IMR-90 (cell line): ENCODE data around the gene ROCK2. TPM values are rescaled to one million over a fixed set of nuclear protein-coding genes. Genes with fewer than 3 reads are reported as not detected.

Experiments used
- ATAC-seq: fragments of 200-7000 bp; cut with Tn5 transposase; 2 replicates; pipeline ENCODE4 v1.9.1; 2020; ENCODE audit warnings: low read depth, mild to moderate bottlenecking, moderate library complexity
- BruUV-seq: library from RNA; stranded (reverse); fragments of 400-500 nt; replicated peaks from 2 replicates; lab custom pipeline; 2021; lab: Mats Ljungman, UMichigan
- CTCF ChIA-PET: fragments of 300-600 bp; formaldehyde crosslinking; extraction: SDS; loops from one replicate; lab custom pipeline; 2021; ENCODE audit warnings: antibody characterized with exemption; lab: Yijun Ruan, JAX
- POLR2A ChIA-PET: fragments of 300-600 bp; sonication (Branson Sonifier 250); formaldehyde crosslinking; loops from one replicate; lab custom pipeline; 2022; ENCODE audit warnings: antibody characterized with exemption; ENCODE audit not compliant: unreplicated experiment; lab: Charles Lee
- DNase-seq: peaks from one replicate; pipeline ENCODE4 v3.0.0; 2013
- H2AFZ ChIP-seq: replicated peaks from 2 replicates; pipeline ENCODE3; 2013; ENCODE audit warnings: low read length, mild to moderate bottlenecking; ENCODE audit not compliant: poor library complexity
- H2AK5ac ChIP-seq: 2 replicates; pipeline ENCODE4 v1.6.1; 2013; ENCODE audit warnings: low read depth, low read length, inconsistent platforms
- H2AK9ac ChIP-seq: replicated peaks from 2 replicates; pipeline ENCODE3; 2013; ENCODE audit warnings: mild to moderate bottlenecking, low read depth, low read length, moderate library complexity; ENCODE audit not compliant: poor library complexity
- H2BK120ac ChIP-seq: 2 replicates; pipeline ENCODE4 v1.6.1; 2013; ENCODE audit warnings: low read depth, low read length, inconsistent platforms
- H2BK15ac ChIP-seq: 3 replicates; pipeline ENCODE4 v1.6.1; 2013; ENCODE audit warnings: low read depth, low read length, inconsistent platforms
- H2BK20ac ChIP-seq: 2 replicates; pipeline ENCODE4 v1.6.1; 2013; ENCODE audit warnings: low read depth, mild to moderate bottlenecking, inconsistent platforms, low read length, moderate library complexity
- H2BK5ac ChIP-seq: 2 replicates; pipeline ENCODE4 v1.6.1; 2013; ENCODE audit warnings: mild to moderate bottlenecking, low read depth, low read length, inconsistent platforms; ENCODE audit not compliant: poor library complexity, severe bottlenecking
- H3K14ac ChIP-seq: replicated peaks from 2 replicates; pipeline ENCODE4 v1.6.1; 2013; ENCODE audit warnings: low read depth, low read length, inconsistent platforms
- H3K18ac ChIP-seq: 2 replicates; pipeline ENCODE4 v1.6.1; 2013; ENCODE audit warnings: low read depth, low read length, control low read depth
- H3K23ac ChIP-seq: 2 replicates; pipeline ENCODE4 v1.6.1; 2013; ENCODE audit warnings: low read depth, low read length, inconsistent platforms
- H3K27ac ChIP-seq: 2 replicates; pipeline ENCODE4 v1.5.1; 2013; ENCODE audit warnings: mild to moderate bottlenecking, control low read depth, low read length; ENCODE audit not compliant: insufficient read depth
- H3K27me3 ChIP-seq: 2 replicates; pipeline ENCODE4 v1.6.1; 2013; ENCODE audit warnings: low read length; ENCODE audit not compliant: control insufficient read depth, insufficient read depth
- H3K36me3 ChIP-seq: 2 replicates; pipeline ENCODE4 v1.6.1; 2013; ENCODE audit warnings: low read length, mixed read lengths; ENCODE audit not compliant: control insufficient read depth, insufficient read depth
- H3K4ac ChIP-seq: 2 replicates; pipeline ENCODE4 v1.6.1; 2013; ENCODE audit warnings: low read depth, low read length, inconsistent platforms
- H3K4me1 ChIP-seq: 2 replicates; pipeline ENCODE4 v1.6.1; 2013; ENCODE audit warnings: low read length, mixed read lengths; ENCODE audit not compliant: control insufficient read depth, insufficient read depth
- H3K4me2 ChIP-seq: 2 replicates; pipeline ENCODE4 v1.6.1; 2013; ENCODE audit warnings: low read depth, mild to moderate bottlenecking, control low read depth, low read length, moderate library complexity
- H3K4me3 ChIP-seq: 2 replicates; pipeline ENCODE4 v1.5.1; 2013; ENCODE audit warnings: low read depth, mild to moderate bottlenecking, control low read depth, low read length, moderate library complexity; ENCODE audit not compliant: insufficient read depth
- H3K56ac ChIP-seq: 2 replicates; pipeline ENCODE4 v1.6.1; 2013; ENCODE audit warnings: low read length, inconsistent platforms; ENCODE audit not compliant: insufficient read depth; ENCODE audit errors: extremely low read depth
- H3K79me1 ChIP-seq, 2 experiments: 2 replicates each; pipeline ENCODE4 v1.6.1; 2013; ENCODE audit warnings: low read length in 2 of 2, inconsistent platforms in 1 of 2, low read depth in 1 of 2
- H3K9ac ChIP-seq: 2 replicates; pipeline ENCODE4 v1.6.1; 2013; ENCODE audit warnings: low read depth, low read length, control low read depth
- H3K9me1 ChIP-seq: 2 replicates; pipeline ENCODE4 v1.6.1; 2013; ENCODE audit warnings: low read length, inconsistent platforms; ENCODE audit not compliant: insufficient read depth
- H3K9me3 ChIP-seq: 2 replicates; pipeline ENCODE4 v1.6.1; 2013; ENCODE audit warnings: low read length; ENCODE audit not compliant: control insufficient read depth, insufficient read depth
- H4K20me1 ChIP-seq: 2 replicates; pipeline ENCODE4 v1.6.1; 2013; ENCODE audit warnings: low read length, inconsistent platforms; ENCODE audit not compliant: insufficient read depth
- H4K5ac ChIP-seq: 2 replicates; pipeline ENCODE4 v1.6.1; 2013; ENCODE audit warnings: mild to moderate bottlenecking, low read depth, low read length, control low read depth
- H4K8ac ChIP-seq, 2 experiments: 2 replicates each; pipeline ENCODE4 v1.6.1; 2013; ENCODE audit warnings: low read depth in 2 of 2, low read length in 2 of 2, control low read depth in 1 of 2, inconsistent platforms in 1 of 2
- H4K91ac ChIP-seq: 2 replicates; pipeline ENCODE4 v1.6.1; 2013; ENCODE audit warnings: low read depth, low read length, inconsistent platforms; ENCODE audit not compliant: insufficient read depth
- BHLHE40 ChIP-seq: fragments of 150-350 bp; IDR thresholded peaks from 2 replicates; pipeline ENCODE4 v1.6.1; 2016; ENCODE audit warnings: mild to moderate bottlenecking, low read depth, low read length
- CEBPB ChIP-seq: IDR thresholded peaks from 2 replicates; pipeline ENCODE4 v1.6.1; 2012; ENCODE audit warnings: low read depth, low read length, improper control_type of control experiment
- FOS ChIP-seq: fragments of 150-350 bp; IDR thresholded peaks from 2 replicates; pipeline ENCODE4 v1.6.1; 2016; ENCODE audit warnings: low read depth, low read length
- NFE2L2 ChIP-seq: fragments of 150-350 bp; IDR thresholded peaks from 2 replicates; pipeline ENCODE4 v1.6.1; 2016; ENCODE audit warnings: low read depth, mild to moderate bottlenecking, low read length
- RCOR1 ChIP-seq: IDR thresholded peaks from 2 replicates; pipeline ENCODE4 v1.6.1; 2012; ENCODE audit warnings: mild to moderate bottlenecking, low read length, improper control_type of control experiment; ENCODE audit not compliant: insufficient replicate concordance
- WGBS, 2 experiments: methylation state at CpG; one replicate each; pipeline versions ENCODE4 v1.1.5 to v1.1.7; 2013; ENCODE audit warnings: missing lambda C conversion rate in 2 of 2; ENCODE audit not compliant: insufficient read length in 1 of 2; ENCODE audit errors: extremely low coverage in 2 of 2; 5-methylcytosine and 5-hydroxymethylcytosine counted together
- dilution Hi-C: fragments of 300-500 bp; cut with HindIII; formaldehyde crosslinking; loops from one replicate; pipeline ENCODE4 v1.14.3; 2018; ENCODE audit warnings: low sequenced_read_pairs; ENCODE audit not compliant: unreplicated experiment
- in situ Hi-C: fragments of 300-500 bp; cut with MboI; formaldehyde crosslinking; loops from 3 replicates; pipeline ENCODE4 v1.14.3; 2019; ENCODE audit warnings: low sequenced_read_pairs, inconsistent platforms, mixed read lengths
- intact Hi-C: fragments of 100-400 bp; cut with micrococcal nuclease; formaldehyde crosslinking; loops from 2 replicates; pipeline ENCODE4 v1.10.0; 2022
- polyA plus RNA-seq, 3 experiments: library from polyadenylated mRNA; depleted of rRNA; stranded (reverse); fragments of >200 nt; gene quantifications; 2 replicates each; pipeline ENCODE4 v1.2.3, GENCODE V29; 2012; ENCODE audit warnings: low replicate concordance in 1 of 3
- total RNA-seq: library from RNA; depleted of rRNA; stranded (reverse); fragments of >200 nt; gene quantifications from 2 replicates; pipeline ENCODE4 v1.2.3, GENCODE V29; 2012
- TF ChIP-seq, protein P1 (sequence below): fragments of 150-350 bp; IDR thresholded peaks from 2 replicates; pipeline ENCODE4 v1.6.1; 2016; ENCODE audit warnings: low read depth, mild to moderate bottlenecking, low read length, moderate library complexity, borderline replicate concordance

Gene ROCK2
- total and polyA plus RNA-seq, 2 of the 4 experiments (the other 2 are of a cell fraction), result 9.0 to 28.3 TPM

DNA sequence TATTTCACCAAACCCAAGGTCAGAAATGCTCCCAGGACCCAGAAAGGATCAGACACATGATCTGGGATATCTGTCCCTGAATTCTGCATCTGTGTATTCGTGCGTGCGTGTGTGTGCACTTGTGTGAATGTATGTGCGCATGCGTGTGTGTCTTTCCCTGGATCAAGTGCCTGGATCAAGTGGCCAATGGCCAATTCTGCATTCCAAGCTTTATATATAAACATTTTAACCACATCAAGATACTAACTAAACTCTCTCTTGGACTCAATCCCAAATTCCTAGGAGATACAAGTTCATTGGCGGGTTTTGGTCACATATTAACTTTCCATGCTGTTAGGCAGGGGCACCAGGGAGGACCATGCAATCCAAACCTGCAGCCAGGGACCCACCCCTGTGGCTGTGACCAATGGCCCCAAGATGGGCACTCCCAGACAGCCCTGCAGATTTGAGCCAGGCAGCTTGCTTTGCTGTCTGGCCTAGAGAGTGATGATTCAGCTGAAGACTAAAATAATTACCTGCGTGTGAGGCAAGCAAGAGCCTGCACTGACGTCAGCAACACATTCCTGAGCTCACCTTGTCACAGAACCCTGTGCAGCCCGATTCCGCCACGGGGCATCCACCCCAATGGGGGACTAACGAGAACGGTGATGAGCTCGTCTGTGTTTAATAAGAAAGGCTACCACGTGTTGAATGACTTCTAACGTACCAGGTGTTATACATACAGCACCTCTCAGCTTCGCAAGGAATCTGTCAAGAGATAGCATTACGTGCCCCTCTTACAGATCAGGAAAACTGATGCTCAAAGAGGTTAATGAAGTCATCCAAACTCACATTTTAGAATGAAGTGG is 45.3 kb upstream of the ROCK2 start:
- intact Hi-C loops, result loop anchor here (1.0 kb wide), 1 partner anchor 44 kb away; no protein-coding TSS in a partner anchor
- Histone ChIP-seq H3K9me3 (no peaks in the 10 kb centered on the region), H4K91ac (peak overlapping the region; percentile 14; the same call in 1 of the 2 replicates), H4K5ac (no peak overlapping the region), H2BK15ac (peak overlapping the region; percentile 4; the same call in 1 of the 3 replicates), H3K4ac (no peak overlapping the region), H2AK5ac (peak overlapping the region; percentile 31; the same call in 1 of the 2 replicates), H2AK9ac (no peak overlapping the region), H3K4me1 (peaks cover 37% of the 10 kb centered on the region), H4K8ac (peak overlapping the region in 1 of 2 experiments; percentile 14; a peak in 1 of 4 replicates), H3K14ac (peak overlapping the region; percentile 12; the same call in 1 of the 2 replicates), H2BK20ac (peak overlapping the region; percentile 42; the same call in 1 of the 2 replicates), H3K23ac (no peak overlapping the region), H3K9ac (no peak overlapping the region), H3K27me3 (no peaks in the 10 kb centered on the region), H3K18ac (peak overlapping the region; percentile 77; the same call in 1 of the 2 replicates), H3K4me3 (no peak overlapping the region), H3K79me1 (no peaks in the 10 kb centered on the region), H2AFZ (no peak overlapping the region), H2BK120ac (peak overlapping the region; percentile 45), H2BK5ac (peak overlapping the region; percentile 22), H3K27ac (peak overlapping the region; percentile 6; the same call in 1 of the 2 replicates), H3K9me1 (peaks cover 33% of the 10 kb centered on the region), H3K4me2 (peak overlapping the region; percentile 25), H3K36me3 (no peaks in the 10 kb centered on the region), H3K56ac (no peak overlapping the region), H4K20me1 (no peaks in the 10 kb centered on the region)
- dilution Hi-C loops, result no loop called here
- 0% methylated on average over 2 of the region's 18 CpGs; no CpG with 5 or more reads in 1 of the 2 experiments for WGBS, 2 experiments
- ATAC-seq (peak; percentile 59), DNase-seq (peak; percentile 97)
- ChIA-PET POLR2A (interaction anchor here (0.6 kb wide), 1 partner anchor 191 kb away, joined by 5 read pairs; no protein-coding TSS in a partner anchor), CTCF (interaction anchor here (1.2 kb wide), 1 partner anchor 14 kb away, joined by 3 read pairs; no protein-coding TSS in a partner anchor)
- in situ Hi-C loops, result no loop called here
- BruUV-seq, result no TSS peak
- TF ChIP-seq, protein P1, sequence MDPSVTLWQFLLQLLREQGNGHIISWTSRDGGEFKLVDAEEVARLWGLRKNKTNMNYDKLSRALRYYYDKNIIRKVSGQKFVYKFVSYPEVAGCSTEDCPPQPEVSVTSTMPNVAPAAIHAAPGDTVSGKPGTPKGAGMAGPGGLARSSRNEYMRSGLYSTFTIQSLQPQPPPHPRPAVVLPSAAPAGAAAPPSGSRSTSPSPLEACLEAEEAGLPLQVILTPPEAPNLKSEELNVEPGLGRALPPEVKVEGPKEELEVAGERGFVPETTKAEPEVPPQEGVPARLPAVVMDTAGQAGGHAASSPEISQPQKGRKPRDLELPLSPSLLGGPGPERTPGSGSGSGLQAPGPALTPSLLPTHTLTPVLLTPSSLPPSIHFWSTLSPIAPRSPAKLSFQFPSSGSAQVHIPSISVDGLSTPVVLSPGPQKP, result no peak
- TF ChIP-seq BHLHE40, result peak; percentile 85
- TF ChIP-seq NFE2L2, result peak; percentile 24; the same call in 1 of the 2 replicates
- TF ChIP-seq RCOR1, result peak; percentile 18
- TF ChIP-seq CEBPB, result peak; percentile 60; the same call in 1 of the 2 replicates
- TF ChIP-seq FOS, result peak; percentile 64
